ENCODE measurements around the gene WDR11.
"Not testable (repeated sequence)": the region's sequence is repeated elsewhere in the genome, so short reads cannot be mapped to it uniquely, and the experiment has no call there.

The WDR11 gene

GRCh38 chr10:120861178-120861855 lies 10.2 kb downstream of the WDR11 start:
- DNase-seq = no peak

- DNase-seq = no peak
Observed at GRCh38 chr10:120873741-120874140, 22.6 kb downstream of the WDR11 start.

DNA sequence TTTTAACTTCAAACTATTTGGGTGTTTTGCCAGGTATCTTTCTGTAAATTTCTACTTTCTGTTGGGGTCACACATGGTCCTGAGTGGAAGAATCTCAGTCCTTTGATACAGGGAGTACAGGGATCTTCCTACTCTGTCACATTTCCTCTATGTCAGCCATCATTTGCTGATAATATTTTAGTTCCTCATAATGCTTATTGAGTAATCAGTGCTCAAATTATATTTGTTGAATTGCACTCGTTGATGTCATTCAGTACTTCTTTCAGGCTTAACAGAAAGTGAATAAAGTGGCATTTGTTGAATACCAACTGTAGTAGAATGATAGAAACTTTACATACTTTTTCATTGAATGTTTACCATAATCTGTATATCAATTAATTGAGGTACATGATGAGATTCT lies 31.9 kb downstream of the WDR11 start:
- no peak for DNase-seq

GRCh38 chr10:120887482-120887881 lies 36.3 kb downstream of the WDR11 start:
- no peak for DNase-seq

GRCh38 chr10:120891365-120891764 lies 40.2 kb downstream of the WDR11 start:
- no peak for DNase-seq

- no peak for DNase-seq
Observed at GRCh38 chr10:120894556-120894955, 43.4 kb downstream of the WDR11 start.

GRCh38 chr10:120897343-120897742 lies 46.2 kb downstream of the WDR11 start:
- no peak for DNase-seq

- no peak for DNase-seq
Observed at GRCh38 chr10:120905268-120905667, 54.1 kb downstream of the WDR11 start.

- no peak for DNase-seq
Observed at GRCh38 chr10:120917521-120918250, 66.5 kb downstream of the WDR11 start.

DNA sequence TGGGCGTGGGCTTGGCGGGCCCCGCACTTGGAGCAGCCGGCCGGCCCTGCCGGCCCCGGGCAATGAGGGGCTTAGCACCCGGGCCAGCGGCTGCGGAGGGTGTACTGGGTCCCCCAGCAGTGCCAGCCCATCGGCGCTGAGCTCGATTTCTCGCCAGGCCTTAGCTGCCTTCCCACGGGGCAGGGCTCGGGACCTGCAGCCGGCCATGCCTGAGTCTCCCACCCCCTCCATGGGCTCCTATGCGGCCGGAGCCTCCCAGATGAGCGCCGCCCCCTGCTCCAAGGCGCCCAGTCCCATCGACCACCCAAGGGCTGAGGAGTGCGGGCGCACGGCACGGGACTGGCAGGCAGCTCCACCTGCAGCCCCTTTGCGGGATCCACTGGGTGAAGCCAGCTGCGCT lies 72.7 kb downstream of the WDR11 start:
- not testable (repeated sequence) for DNase-seq

DNA sequence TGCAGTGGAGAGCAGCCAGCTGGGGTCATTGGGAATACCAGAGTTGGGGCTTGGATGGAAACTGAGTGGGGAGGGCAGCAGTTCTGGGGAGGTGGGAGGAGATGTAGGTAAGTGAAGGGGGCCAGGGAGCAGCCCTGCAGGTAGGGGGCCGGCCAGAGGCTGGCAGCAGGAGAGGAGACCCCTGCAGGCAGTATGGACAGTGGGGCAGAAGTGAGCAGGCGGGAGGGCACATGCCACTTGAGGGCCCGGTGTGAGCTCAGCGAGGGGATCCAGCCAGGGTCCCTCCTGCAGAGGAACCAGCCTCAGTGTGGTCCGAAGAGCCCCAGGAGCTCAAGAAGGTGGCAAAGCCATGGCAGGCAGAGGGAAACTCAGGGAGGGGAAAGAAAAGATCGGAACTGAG lies 75.4 kb downstream of the WDR11 start:
- no peak for DNase-seq

DNA sequence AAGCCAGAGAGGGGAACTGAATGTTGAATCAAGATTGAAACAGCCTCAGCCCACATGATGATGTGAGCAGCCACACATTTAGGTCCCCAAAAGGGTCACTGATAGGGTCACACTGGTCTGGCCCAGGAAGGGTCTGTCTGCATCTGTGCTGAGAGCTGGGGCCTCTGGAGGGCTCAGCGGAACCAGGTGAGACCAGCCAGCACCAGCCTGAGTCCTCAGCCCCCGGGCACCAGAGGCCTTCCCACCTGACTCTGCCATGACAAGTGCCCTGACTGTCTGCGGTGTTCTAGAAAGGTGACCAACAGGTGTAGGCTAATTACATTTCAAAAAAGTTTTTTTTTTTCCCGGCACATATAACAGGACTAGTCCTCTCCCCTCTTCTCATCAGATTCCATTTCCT lies 76.2 kb downstream of the WDR11 start:
- DNase-seq = no peak

DNA sequence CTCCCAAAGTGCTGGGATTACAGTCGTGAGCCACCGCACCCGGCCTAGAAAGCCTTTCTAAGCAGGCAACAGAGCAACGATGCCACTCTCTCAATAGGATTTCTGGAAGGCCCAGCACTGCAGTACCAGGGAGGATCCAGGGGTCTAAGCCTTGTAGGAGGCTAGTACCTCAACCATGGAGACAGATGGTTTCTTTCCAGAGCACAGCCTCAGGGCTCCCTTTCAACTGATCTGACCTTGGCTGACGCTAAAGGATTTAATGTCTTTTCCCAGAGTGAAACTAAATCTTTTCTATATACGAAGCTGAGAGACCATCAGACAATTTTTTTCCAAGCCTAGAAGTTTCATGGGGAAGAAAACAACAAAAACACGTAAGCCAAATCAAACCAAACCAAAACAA lies 78.0 kb downstream of the WDR11 start:
- no peak for DNase-seq

DNA sequence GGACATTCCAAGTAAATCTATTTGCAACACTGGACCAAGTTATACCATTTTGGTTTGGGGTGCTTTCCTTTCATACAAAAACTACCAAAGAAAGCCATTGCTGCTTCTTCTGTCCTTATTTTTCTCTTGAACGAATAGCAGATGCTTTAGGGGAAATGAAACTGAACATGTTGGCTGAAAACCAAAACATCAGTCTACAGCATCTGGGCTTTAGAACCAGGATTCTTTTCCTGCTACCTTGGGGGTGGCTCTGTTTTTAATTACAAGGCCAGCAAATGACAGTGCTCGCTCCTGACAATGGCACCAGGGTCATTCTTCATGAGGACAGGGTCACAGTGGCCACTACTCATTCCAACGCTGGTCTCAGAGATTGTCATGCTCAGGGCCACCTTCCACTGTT lies 80.3 kb downstream of the WDR11 start:
- DNase-seq = no peak

- DNase-seq = no peak
Observed at GRCh38 chr10:120931999-120932398, 80.8 kb downstream of the WDR11 start.

- DNase-seq = no peak
Observed at GRCh38 chr10:120938822-120939221, 87.7 kb downstream of the WDR11 start.

DNA sequence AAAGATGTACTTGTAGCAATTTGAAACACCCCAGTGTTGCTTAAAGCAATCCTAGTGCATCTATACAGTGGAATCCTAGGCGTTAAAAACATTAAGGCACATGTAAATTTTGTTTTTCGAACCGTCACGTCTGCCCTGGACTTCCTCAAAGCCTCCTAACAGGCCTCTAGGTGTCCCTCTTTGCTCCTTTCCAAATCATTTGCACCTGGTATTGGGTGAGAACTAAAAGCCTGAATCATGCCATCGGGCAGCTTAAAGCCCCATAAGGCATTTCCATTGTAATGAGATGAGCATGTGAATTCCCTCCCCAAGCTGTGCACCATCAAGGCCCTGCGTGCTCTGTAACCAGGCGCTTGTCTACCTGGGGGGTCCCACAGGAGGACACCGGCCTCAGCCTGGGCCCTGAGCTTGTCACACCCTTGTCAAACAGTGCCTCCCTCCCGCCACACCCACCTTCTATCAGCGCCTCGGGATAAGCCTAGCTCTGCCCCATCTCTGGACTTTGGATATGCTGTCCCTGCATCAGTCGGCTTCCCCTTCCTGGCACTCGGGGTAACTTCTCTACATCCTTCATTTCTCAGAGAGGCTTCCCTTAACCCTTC lies 89.2 kb downstream of the WDR11 start:
- DNase-seq = no peak

- DNase-seq = no peak
Observed at GRCh38 chr10:120941501-120941900, 90.3 kb downstream of the WDR11 start.

DNA sequence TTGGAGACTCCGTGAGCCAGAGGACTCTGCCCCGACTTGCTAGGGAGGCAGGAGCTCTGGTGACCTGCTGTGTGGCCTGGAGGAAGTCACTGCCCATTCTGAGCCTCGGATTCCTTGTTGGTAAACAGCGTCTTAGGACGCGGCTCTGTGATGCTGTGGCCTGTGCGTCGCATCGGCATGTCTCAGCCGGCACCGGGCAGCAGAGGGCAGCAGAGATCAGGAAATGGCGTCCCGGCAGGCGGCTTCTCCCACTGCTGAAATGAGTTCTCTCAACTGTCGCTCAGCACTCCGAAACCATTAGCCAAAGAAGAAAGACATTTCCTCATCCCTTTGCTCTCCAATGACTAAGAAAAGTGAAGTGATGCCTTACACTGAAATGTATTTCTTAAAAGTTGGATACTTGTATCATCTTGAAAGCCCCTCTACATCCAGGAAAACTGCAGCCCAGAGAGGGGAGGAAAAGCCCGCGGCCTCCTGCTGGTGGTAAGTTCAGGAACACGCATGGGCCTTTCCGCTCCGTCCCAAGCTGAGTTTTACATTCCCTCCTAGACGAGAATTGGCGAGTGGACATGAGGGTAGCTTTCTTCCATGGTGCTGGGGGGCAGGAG lies 91.7 kb downstream of the WDR11 start:
- peak; percentile 89 for DNase-seq

- DNase-seq = no peak
Observed at GRCh38 chr10:120943542-120943941, 92.4 kb downstream of the WDR11 start.

DNA sequence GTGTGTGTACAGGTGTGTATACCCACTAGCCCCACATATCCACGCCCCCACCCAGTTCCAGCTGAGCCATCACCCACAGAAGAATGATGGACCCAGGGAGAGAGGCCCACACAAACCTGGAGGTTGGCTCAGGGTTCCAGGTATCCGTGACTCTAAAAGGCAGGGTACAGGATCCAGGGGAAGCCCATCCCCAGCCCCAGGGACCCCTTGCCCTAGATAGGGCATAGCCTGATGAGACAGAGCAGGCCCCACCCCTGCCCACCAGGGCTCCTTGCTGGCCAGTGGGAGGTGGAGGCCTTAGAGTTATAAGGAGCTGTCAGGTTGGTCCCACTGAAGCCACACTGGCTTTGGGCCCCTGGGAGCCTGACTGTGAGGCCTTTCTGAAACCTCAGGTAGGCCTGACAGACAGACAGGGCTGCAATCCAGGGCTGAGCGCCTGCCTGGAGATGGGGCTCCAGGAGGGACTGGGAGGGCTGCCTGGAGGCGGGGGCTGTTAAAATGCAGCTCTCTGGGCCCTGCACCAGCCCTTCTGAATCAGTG lies 93.5 kb downstream of the WDR11 start:
- no peak for DNase-seq

DNA sequence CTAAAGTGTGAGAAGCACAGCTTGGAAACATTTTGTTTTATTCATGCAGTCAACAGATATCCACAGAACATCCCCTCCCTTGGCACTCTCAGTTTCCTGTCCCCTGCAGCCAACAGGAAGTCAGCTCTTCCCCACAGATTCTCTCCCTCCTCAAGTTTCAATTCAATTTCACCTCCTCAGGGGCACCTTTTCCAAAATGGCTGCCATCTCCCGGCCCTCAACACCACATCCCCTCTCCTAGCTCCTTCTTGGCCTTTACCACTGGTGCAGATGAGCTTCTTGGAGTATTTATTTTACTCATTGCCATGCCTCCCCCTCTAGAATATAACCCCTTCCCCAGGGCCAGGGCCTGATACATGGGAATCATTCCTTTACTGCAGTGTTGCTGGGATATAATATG lies 94.0 kb downstream of the WDR11 start:
- DNase-seq = no peak

- DNase-seq = no peak
Observed at GRCh38 chr10:120945801-120946302, 94.7 kb downstream of the WDR11 start.

Data from right hindlimb (tissue), 1 donor.